HepG2 (cell line): ENCODE data around the gene ST13. TPM values are rescaled to one million over a fixed set of nuclear protein-coding genes. Genes with fewer than 3 reads are reported as not detected.

Experiments used
- ATAC-seq: fragments of 200-7000 bp; cut with Tn5 transposase; 3 replicates; pipeline ENCODE4 v1.9.1; 2020; ENCODE audit warnings: mild to moderate bottlenecking, moderate library complexity
- BruUV-seq: library from RNA; stranded (reverse); fragments of 400-500 nt; replicated peaks from 2 replicates; lab custom pipeline; 2021; lab: Mats Ljungman, UMichigan
- CTCF ChIA-PET: fragments of 300-600 bp; formaldehyde crosslinking; extraction: SDS; loops from one replicate; lab custom pipeline; 2021; ENCODE audit warnings: low total read pairs, inconsistent platforms, low intra/inter-chr PET ratio; lab: Yijun Ruan, JAX
- POLR2A ChIA-PET: fragments of 350-600 bp; sonication (Branson Sonifier 250); formaldehyde crosslinking; loops from one replicate; lab custom pipeline; 2020; ENCODE audit warnings: antibody characterized with exemption, inconsistent platforms; lab: Yijun Ruan, JAX
- DNase-seq: peaks from one replicate; pipeline ENCODE4 v3.0.0-alpha.2; 2015; ENCODE audit warnings: low spot score
- FAIRE-seq: peaks from 3 replicates; lab custom pipeline; 2011; peaks lifted over from hg19 to GRCh38; lab: Jason Lieb, UNC
- H2AFZ ChIP-seq: one replicate; pipeline ENCODE4 v1.6.1; 2011; ENCODE audit warnings: low read length, inconsistent platforms
- H3K27ac ChIP-seq: fragments of 300-600 bp; 3 replicates; pipeline ENCODE4 v1.8.0; 2011; ENCODE audit warnings: mixed run types, mild to moderate bottlenecking, mixed read lengths, low read length, inconsistent platforms; ENCODE audit not compliant: insufficient read depth; ENCODE audit errors: extremely low read length
- H3K27me3 ChIP-seq, 2 experiments: fragments of 200-600 bp in 1 of 2; 2 replicates in 1 of 2; 3 replicates in 1 of 2; pipeline versions ENCODE4 v1.6.0 to v1.8.0; 2011; ENCODE audit warnings: low read length in 2 of 2, mild to moderate bottlenecking in 2 of 2, moderate library complexity in 2 of 2, inconsistent platforms in 1 of 2; ENCODE audit not compliant: insufficient read depth in 2 of 2, control insufficient read depth in 1 of 2
- H3K36me3 ChIP-seq, 2 experiments: fragments of 200-600 bp in 1 of 2; replicated peaks in 1 of 2; 2 replicates in 1 of 2; 3 replicates in 1 of 2; pipeline versions ENCODE4 v1.5.1 to v1.8.0; 2011; ENCODE audit warnings: low read length in 2 of 2, inconsistent platforms in 1 of 2; ENCODE audit not compliant: insufficient read depth in 2 of 2, control insufficient read depth in 1 of 2
- H3K4me1 ChIP-seq: 2 replicates; pipeline ENCODE4 v1.5.1; 2012; ENCODE audit warnings: low read length, inconsistent platforms; ENCODE audit not compliant: insufficient read depth
- H3K4me2 ChIP-seq: 2 replicates; pipeline ENCODE4 v1.6.0; 2011; ENCODE audit warnings: low read depth, low read length, inconsistent platforms
- H3K4me3 ChIP-seq, 3 experiments: fragments of 200-600 bp in 1 of 3; sonication (generic), shearing (Covaris generic) in 1 of 3; replicated peaks in 1 of 3; 2 replicates each; pipeline ENCODE4 v1.5.1; 2011 to 2016; ENCODE audit warnings: low read length in 3 of 3, inconsistent platforms in 2 of 3, low read depth in 2 of 3, mild to moderate bottlenecking in 2 of 3, control low read depth in 1 of 3, mixed read lengths in 1 of 3; ENCODE audit not compliant: insufficient read depth in 1 of 3
- H3K79me2 ChIP-seq: one replicate; pipeline ENCODE4 v1.6.1; 2011; ENCODE audit warnings: low read length, inconsistent platforms; ENCODE audit not compliant: insufficient read depth
- H3K9ac ChIP-seq: 2 replicates; pipeline ENCODE4 v1.6.0; 2011; ENCODE audit warnings: mild to moderate bottlenecking, low read depth, low read length, inconsistent platforms; ENCODE audit not compliant: insufficient read depth
- H3K9me3 ChIP-seq: 2 replicates; pipeline ENCODE4 v1.5.1; 2012; ENCODE audit warnings: mild to moderate bottlenecking, low read length
- H4K20me1 ChIP-seq: 2 replicates; pipeline ENCODE4 v1.6.0; 2011; ENCODE audit warnings: inconsistent platforms, mild to moderate bottlenecking, low read length, moderate library complexity; ENCODE audit not compliant: insufficient read depth
- AKNA ChIP-seq: sonication (generic); formaldehyde crosslinking; IDR thresholded peaks from 2 replicates; pipeline ENCODE4 v1.4.0; 2020; ENCODE audit warnings: missing genetic modification reagents, borderline replicate concordance
- ARHGAP35 ChIP-seq: sonication (generic); formaldehyde crosslinking; IDR thresholded peaks from 2 replicates; pipeline ENCODE4 v1.9.0; 2022; ENCODE audit warnings: mild to moderate bottlenecking, inconsistent platforms, moderate library complexity, missing genetic modification reagents, borderline replicate concordance
- CREB1 ChIP-seq, 2 experiments: fragments of 450-650 bp in 1 of 2; IDR thresholded peaks; 2 replicates each; pipeline ENCODE4 v1.6.1; 2016 to 2017; ENCODE audit warnings: control low read depth in 1 of 2, mild to moderate bottlenecking in 1 of 2, missing compliant biosample characterization in 1 of 2, missing genetic modification characterization in 1 of 2
- HMGXB4 ChIP-seq, 2 experiments: sonication (generic) in 1 of 2; formaldehyde crosslinking in 1 of 2; IDR thresholded peaks; 2 replicates each; pipeline versions ENCODE4 v1.4.0 to v1.6.1; 2018 to 2020; ENCODE audit warnings: missing genetic modification reagents in 2 of 2, borderline replicate concordance in 1 of 2, low read depth in 1 of 2, mild to moderate bottlenecking in 1 of 2, missing biosample characterization in 1 of 2
- MZF1 ChIP-seq: sonication (generic); formaldehyde crosslinking; IDR thresholded peaks from 2 replicates; pipeline ENCODE4 v1.8.1; 2023; ENCODE audit warnings: mild to moderate bottlenecking, missing genetic modification reagents, borderline replicate concordance
- RNF2 ChIP-seq: fragments of 450-650 bp; conservative IDR thresholded peaks from 2 replicates; pipeline ENCODE4 v1.6.1; 2016; ENCODE audit warnings: low read depth
- TCF7L2 ChIP-seq: IDR thresholded peaks from 2 replicates; pipeline ENCODE4 v1.6.1; 2011; ENCODE audit warnings: mild to moderate bottlenecking, low read depth, low read length, moderate library complexity
- TERF1 ChIP-seq: sonication (generic); formaldehyde crosslinking; IDR thresholded peaks from 2 replicates; pipeline ENCODE4 v1.8.0; 2022; ENCODE audit warnings: mild to moderate bottlenecking, missing genetic modification reagents, moderate library complexity
- WGBS: methylation state at CpG from one replicate; pipeline ENCODE4 v1.1.6; 2017; ENCODE audit warnings: low lambda C conversion rate; 5-methylcytosine and 5-hydroxymethylcytosine counted together
- in situ Hi-C: cut with HindIII; loops from 2 replicates; pipeline ENCODE4 v1.10.0; 2017; ENCODE audit warnings: low pct_unique_long_range_greater_than_20kb; ENCODE audit not compliant: extremely low pct_ligation_motif_present
- intact Hi-C: fragments of 100-400 bp; cut with micrococcal nuclease; formaldehyde crosslinking; loops from one replicate; pipeline ENCODE4 v1.10.0; 2022; ENCODE audit not compliant: unreplicated experiment
- polyA plus RNA-seq, 8 experiments: library from polyadenylated mRNA; depleted of rRNA in 3 of 8; stranded (reverse) in 7 of 8; unstranded in 1 of 8; fragments of >200 nt; fragmentation: Illumina TruSeq in 4 of 8; extraction: Trizol in 4 of 8; gene quantifications; 2 replicates each; pipeline versions ENCODE4 v1.2.1 to v1.2.3, GENCODE V29; 2011 to 2016; ENCODE audit warnings: low read depth in 4 of 8, missing spikeins in 1 of 8, mixed read lengths in 1 of 8; ENCODE audit not compliant: insufficient read depth in 1 of 8
- total RNA-seq, 5 experiments: library from RNA; depleted of rRNA; stranded (reverse); fragments of >200 nt; fragmentation: Illumina TruSeq; extraction: Trizol; gene quantifications; 2 replicates each; pipeline ENCODE4 v1.2.3, GENCODE V29; 2016; ENCODE audit warnings: low read depth in 1 of 5

ST13 gene
- total and polyA plus RNA-seq, 2 of the 13 experiments (the other 11 are each of a cell fraction or from before 2014, with no cell fraction given), result 110 to 274 TPM

GRCh38 chr22:40856513-40857308, at the start of gene ST13, which contains the start of gene XPNPEP3 (continued):
- TF ChIP-seq HMGXB4 (CRISPR knock-in tag; IDR thresholded peaks at IDR 0.05; ENCODE audit: borderline replicate concordance in 1 of 2, low read depth in 1 of 2), result peak; percentile 78 to 91; a peak in 3 of 4 replicates
- peak; percentile 67; the same call in 1 of the 2 replicates for TF ChIP-seq ARHGAP35 (CRISPR knock-in tag)
- TF ChIP-seq MZF1 (CRISPR knock-in tag), result no peak
- TF ChIP-seq CREB1 (IDR thresholded peaks at IDR 0.05), result peak; percentile 100
- TF ChIP-seq CREB1 (CRISPR knock-in tag; IDR thresholded peaks at IDR 0.05), result peak; percentile 98

GRCh38 chr22:40904101-40904500, 47.7 kb upstream of the ST13 start:
- ATAC-seq (no peak), FAIRE-seq (no peak)
- CTCF ChIA-PET, result no interaction called here
- H3K27ac ChIP-seq, result no peak overlapping the region
- H4K20me1 ChIP-seq, result no peaks in the 10 kb centered on the region
- H3K27me3 ChIP-seq, result no peaks in the 10 kb centered on the region
- H3K79me2 ChIP-seq, result no peaks in the 10 kb centered on the region
- H3K4me3 ChIP-seq, result no peak overlapping the region
- BruUV-seq, result no TSS peak
- intact Hi-C loops, result no loop called here
- H3K9me3 ChIP-seq, result no peaks in the 10 kb centered on the region
- in situ Hi-C loops, result no loop called here
- H3K4me2 ChIP-seq, result no peak overlapping the region
- POLR2A ChIA-PET, result no interaction called here
- TF ChIP-seq TCF7L2 (no peak), AKNA (CRISPR knock-in tag) (no peak), RNF2 (no peak), TERF1 (CRISPR knock-in tag) (no peak)
- TF ChIP-seq, all 625 proteins: peak for 0
- Histone ChIP-seq H3K36me3 (no peaks in the 10 kb centered on the region; a peak in 2 of 5 replicates), H3K9ac (no peak overlapping the region), H2AFZ (no peak overlapping the region), H3K4me1 (no peaks in the 10 kb centered on the region)
- 75% methylated on average over 1 of the region's 1 CpG for WGBS
- DNase-seq, result no peak
